Activated naive CD4-positive, alpha-beta T cell treated with Interleukin-2 at 50 U/mL for 16 hours (primary cell): ENCODE results near the gene MAP1LC3B.

ENCODE experiments used
- DNase-seq: peaks from one replicate; pipeline ENCODE4 v3.0.0-alpha.2; 2020

MAP1LC3B gene

GRCh38 chr16:87391950-87392820, at the start of gene MAP1LC3B:
MAP1LC3B (plus strand) TSS chr16:87392336; CDS start chr16:87392428, 92 bp downstream.
- DNase-seq, result peak; percentile 97

- DNase-seq, result no peak
These were observed 49.6 kb upstream of the MAP1LC3B start for GRCh38 chr16:87342504-87342903.

GRCh38 chr16:87342978-87343752, 49.0 kb upstream of the MAP1LC3B start:
- DNase-seq, result no peak

GRCh38 chr16:87343753-87344050, 48.4 kb upstream of the MAP1LC3B start:
- DNase-seq, result no peak

- DNase-seq, result no peak
These were observed 47.8 kb upstream of the MAP1LC3B start for GRCh38 chr16:87344165-87344930.

- peak; percentile 46 for DNase-seq
These were observed 47.1 kb upstream of the MAP1LC3B start for GRCh38 chr16:87344931-87345631.

- no peak for DNase-seq
These were observed 46.3 kb upstream of the MAP1LC3B start for GRCh38 chr16:87345726-87346424.

GRCh38 chr16:87346517-87347060, 45.5 kb upstream of the MAP1LC3B start:
- DNase-seq, result no peak

- DNase-seq, result no peak
These were observed 44.1 kb upstream of the MAP1LC3B start for GRCh38 chr16:87347932-87348615.

- no peak for DNase-seq
These were observed 43.4 kb upstream of the MAP1LC3B start for GRCh38 chr16:87348616-87349157.

- DNase-seq, result no peak
These were observed 42.1 kb upstream of the MAP1LC3B start for GRCh38 chr16:87350031-87350430.

GRCh38 chr16:87350681-87351319, 41.3 kb upstream of the MAP1LC3B start:
- no peak for DNase-seq

GRCh38 chr16:87351320-87351698, 40.8 kb upstream of the MAP1LC3B start:
- DNase-seq, result no peak

- DNase-seq, result no peak
These were observed 39.3 kb upstream of the MAP1LC3B start for GRCh38 chr16:87352818-87353217.

- DNase-seq, result no peak
These were observed 38.5 kb upstream of the MAP1LC3B start for GRCh38 chr16:87353613-87354012.

- DNase-seq, result no peak
These were observed 35.7 kb upstream of the MAP1LC3B start for GRCh38 chr16:87356491-87356853.

- no peak for DNase-seq
These were observed 33.9 kb upstream of the MAP1LC3B start for GRCh38 chr16:87358250-87358649.

- DNase-seq, result no peak
These were observed 33.4 kb upstream of the MAP1LC3B start for GRCh38 chr16:87358696-87359095.

GRCh38 chr16:87359121-87359520, 33.0 kb upstream of the MAP1LC3B start:
- DNase-seq, result no peak

- no peak for DNase-seq
These were observed 31.1 kb upstream of the MAP1LC3B start for GRCh38 chr16:87360862-87361610.
